ENCODE results near the gene CDH23.

CDH23 gene

DNA sequence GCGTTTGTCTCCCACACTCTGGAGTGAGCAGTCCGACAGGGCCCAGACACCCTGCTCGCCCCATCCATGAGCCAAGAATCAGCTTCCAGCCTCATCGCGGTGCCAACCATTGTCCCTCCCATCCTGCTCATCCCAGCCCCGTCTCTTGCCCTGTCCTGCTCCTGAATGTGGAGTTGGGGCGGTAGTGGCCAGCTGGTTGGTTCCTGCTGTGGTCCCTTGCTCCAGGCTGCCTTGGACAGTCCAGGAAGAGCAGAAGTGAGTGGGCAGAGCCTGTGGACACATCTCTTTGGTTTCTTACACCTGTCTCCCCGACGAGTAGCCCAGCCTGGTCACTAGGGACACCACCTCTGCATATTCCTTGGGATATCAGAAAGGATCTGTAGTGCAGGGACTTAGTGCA is 63.9 kb downstream of the CDH23 start:
- TF ChIP-seq, protein P1, sequence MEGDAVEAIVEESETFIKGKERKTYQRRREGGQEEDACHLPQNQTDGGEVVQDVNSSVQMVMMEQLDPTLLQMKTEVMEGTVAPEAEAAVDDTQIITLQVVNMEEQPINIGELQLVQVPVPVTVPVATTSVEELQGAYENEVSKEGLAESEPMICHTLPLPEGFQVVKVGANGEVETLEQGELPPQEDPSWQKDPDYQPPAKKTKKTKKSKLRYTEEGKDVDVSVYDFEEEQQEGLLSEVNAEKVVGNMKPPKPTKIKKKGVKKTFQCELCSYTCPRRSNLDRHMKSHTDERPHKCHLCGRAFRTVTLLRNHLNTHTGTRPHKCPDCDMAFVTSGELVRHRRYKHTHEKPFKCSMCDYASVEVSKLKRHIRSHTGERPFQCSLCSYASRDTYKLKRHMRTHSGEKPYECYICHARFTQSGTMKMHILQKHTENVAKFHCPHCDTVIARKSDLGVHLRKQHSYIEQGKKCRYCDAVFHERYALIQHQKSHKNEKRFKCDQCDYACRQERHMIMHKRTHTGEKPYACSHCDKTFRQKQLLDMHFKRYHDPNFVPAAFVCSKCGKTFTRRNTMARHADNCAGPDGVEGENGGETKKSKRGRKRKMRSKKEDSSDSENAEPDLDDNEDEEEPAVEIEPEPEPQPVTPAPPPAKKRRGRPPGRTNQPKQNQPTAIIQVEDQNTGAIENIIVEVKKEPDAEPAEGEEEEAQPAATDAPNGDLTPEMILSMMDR (conservative IDR thresholded peaks at IDR 0.05; ENCODE audit: low read depth, low read length), result no peak
- no peak for DNase-seq (ENCODE audit: low read depth)
- no peak overlapping the region for H3K4me3 ChIP-seq (ENCODE audit: low read length)

DNA sequence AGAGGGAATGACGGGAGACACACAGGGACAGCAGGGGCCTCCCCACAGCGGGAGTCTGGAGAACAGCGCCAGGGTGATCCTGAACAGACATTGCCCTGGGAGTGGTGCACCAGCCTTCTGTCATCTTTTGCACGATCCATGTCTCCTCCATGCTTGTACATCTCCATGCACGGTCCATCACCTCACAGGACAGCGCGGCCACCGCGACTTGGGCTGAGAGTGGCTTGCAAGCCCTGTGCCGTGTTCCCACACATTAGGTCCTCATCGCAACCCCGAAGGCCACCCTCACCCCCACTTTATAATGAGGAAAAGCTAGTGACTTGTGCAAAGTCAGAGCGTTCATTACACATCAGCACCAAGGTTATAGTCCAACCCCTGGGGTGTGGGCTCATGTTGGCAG is 64.7 kb downstream of the CDH23 start:
- TF ChIP-seq, protein P1 (conservative IDR thresholded peaks at IDR 0.05; ENCODE audit: low read depth, low read length), result no peak
- DNase-seq (ENCODE audit: low read depth), result no peak
- H3K4me3 ChIP-seq (ENCODE audit: low read length), result no peak overlapping the region

DNA sequence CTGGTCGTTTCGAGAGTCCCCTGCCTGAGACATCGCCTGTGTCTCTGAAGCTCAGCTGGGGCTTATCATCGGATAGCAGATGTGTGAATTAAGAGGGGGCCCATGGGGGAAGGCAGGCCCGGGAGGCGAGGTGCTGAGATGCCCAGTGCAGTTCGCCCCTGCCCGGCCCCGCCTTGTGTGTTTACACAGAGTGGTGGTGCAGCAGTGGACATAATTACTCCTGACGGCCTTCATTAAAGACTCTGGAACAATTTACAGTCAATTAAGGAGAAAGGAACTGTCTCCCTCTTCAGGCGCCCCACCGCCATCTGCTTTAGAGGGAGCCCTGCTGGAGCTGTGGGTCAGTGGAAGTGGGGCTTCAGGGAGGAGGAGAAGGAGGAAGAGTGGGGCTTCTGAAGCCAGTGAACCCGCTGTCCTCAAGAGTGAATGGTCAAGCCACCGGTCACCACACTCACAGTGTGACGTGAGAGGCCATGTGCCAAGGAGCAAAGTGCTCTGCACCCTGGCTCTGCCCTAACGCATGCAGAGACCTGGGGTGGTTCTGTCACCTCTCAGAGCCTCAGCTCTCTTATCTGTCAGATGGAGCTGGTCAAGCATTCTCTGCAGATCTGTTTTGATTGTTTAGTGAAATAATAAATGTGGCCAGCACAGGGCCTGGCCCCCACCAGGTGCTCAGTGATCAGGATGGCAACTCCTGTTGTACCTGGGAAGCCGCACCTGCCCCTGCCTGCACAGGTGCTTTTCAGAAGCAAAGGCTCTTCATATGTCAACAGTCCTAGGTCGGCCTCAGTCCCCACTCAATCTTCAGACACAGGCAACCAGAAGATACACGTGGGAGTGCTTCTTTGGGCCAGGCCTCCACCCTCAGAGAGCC is 65.6 kb downstream of the CDH23 start:
- TF ChIP-seq, protein P1 (conservative IDR thresholded peaks at IDR 0.05; ENCODE audit: low read depth, low read length), result no peak
- no peak for DNase-seq (ENCODE audit: low read depth)
- no peak overlapping the region for H3K4me3 ChIP-seq (ENCODE audit: low read length)

DNA sequence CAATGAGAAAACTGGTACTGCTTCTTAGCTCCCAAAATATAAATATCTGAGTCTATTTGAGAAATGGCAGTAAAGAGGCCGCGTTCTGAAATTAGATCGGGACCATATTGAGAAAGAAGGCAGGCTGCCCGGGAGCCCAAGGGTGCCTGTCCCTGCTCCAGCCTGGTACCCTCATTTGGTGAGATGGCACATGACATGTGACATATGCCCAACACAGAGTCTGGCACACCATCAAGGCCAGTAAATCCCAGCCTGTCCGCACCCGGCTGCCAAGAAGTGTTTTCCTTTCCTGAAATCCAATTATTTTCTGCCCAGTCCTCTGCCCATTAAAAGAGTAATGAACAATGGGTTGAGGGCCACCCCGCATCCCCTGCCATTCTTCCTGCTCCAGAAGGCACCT is 66.4 kb downstream of the CDH23 start:
- H3K4me3 ChIP-seq (ENCODE audit: low read length), result no peak overlapping the region
- DNase-seq (ENCODE audit: low read depth), result no peak
- TF ChIP-seq, protein P1 (conservative IDR thresholded peaks at IDR 0.05; ENCODE audit: low read depth, low read length), result no peak

DNA sequence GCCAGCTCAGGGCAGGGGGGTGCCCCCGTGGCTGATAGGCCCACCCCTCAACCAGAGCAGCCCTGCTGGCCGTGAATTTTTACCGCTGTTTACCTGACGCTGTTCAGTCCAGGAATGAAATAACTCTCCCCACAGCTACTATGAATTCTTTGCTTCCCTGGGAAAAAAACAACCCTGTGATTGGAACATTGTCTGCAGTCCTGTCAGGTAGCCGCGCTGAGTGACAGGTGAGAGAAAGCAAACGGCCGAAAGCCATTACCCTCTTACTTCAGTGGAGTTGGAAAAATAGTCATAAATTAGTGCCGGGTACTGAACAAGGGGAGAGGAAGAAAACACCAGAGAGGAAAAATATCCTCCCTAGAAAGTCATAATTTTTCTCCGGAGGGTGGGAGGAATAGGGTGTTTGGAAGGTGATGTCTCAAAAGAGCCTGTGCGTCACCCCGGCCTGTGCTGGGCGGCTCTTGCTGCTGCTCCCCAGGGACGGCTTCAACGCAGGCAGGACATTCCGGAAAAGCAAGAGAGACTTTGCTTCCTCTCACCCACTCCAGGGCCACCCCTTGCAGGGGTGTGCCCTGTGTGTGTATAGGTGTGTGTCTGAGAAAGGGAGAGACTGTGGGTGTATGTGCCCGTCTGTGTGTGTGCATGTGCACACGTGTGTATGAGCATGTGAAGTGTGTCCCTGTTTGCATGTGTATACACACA is 69.0 kb downstream of the CDH23 start:
- TF ChIP-seq, protein P1 (conservative IDR thresholded peaks at IDR 0.05; ENCODE audit: low read depth, low read length), result no peak
- no peak overlapping the region for H3K4me3 ChIP-seq (ENCODE audit: low read length)
- DNase-seq (ENCODE audit: low read depth), result no peak

DNA sequence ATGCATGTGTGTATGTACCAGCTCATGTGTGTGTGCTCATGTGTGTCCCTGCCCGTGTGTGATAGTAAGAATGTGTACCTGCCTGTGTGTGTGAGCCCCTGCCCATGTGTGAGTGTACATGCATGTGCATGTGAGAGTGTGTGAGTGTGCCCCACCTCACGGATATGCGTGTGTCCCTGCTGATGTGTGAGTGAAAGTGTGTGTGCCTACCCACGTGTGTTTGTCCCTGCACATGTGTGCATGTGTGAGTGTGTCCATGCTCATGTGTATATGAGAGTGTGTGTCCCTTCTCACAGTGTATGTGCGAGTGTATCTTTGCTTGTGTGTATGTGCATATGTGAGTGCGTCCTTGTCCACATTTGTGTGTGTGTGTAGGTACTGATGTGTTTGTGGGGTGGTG is 69.6 kb downstream of the CDH23 start:
- no peak overlapping the region for H3K4me3 ChIP-seq (ENCODE audit: low read length)
- TF ChIP-seq, protein P1 (conservative IDR thresholded peaks at IDR 0.05; ENCODE audit: low read depth, low read length), result no peak
- no peak for DNase-seq (ENCODE audit: low read depth)

Measured in retinal pigment epithelial cell (primary cell).